HG03095 (cell line): ENCODE measurements around the gene SERTAD2.

Experiments used
- ATAC-seq: cut with Tn5 transposase; IDR thresholded peaks from one replicate; pipeline ENCODE4 v1.9.1; 2021; ENCODE audit warnings: moderate library complexity; ENCODE audit not compliant: unreplicated experiment

Gene SERTAD2

GRCh38 chr2:64630752-64631151 lies 23.0 kb downstream of the SERTAD2 start:
- ATAC-seq, result no peak

GRCh38 chr2:64629875-64630274 lies 23.8 kb downstream of the SERTAD2 start:
- no peak for ATAC-seq

- no peak for ATAC-seq
Observed at GRCh38 chr2:64629329-64629781, 24.4 kb downstream of the SERTAD2 start.

- no peak for ATAC-seq
Observed at GRCh38 chr2:64627860-64628841, 25.6 kb downstream of the SERTAD2 start.

- no peak for ATAC-seq
Observed at GRCh38 chr2:64626963-64627760, 26.6 kb downstream of the SERTAD2 start.

- no peak for ATAC-seq
Observed at GRCh38 chr2:64626146-64626809, 27.4 kb downstream of the SERTAD2 start.

GRCh38 chr2:64625299-64626145 lies 28.2 kb downstream of the SERTAD2 start:
- ATAC-seq, result no peak

- no peak for ATAC-seq
Observed at GRCh38 chr2:64624862-64625261, 28.9 kb downstream of the SERTAD2 start.

GRCh38 chr2:64624108-64624610 lies 29.6 kb downstream of the SERTAD2 start:
- ATAC-seq, result no peak

GRCh38 chr2:64623242-64623850 lies 30.4 kb downstream of the SERTAD2 start:
- ATAC-seq, result no peak

- no peak for ATAC-seq
Observed at GRCh38 chr2:64622443-64623241, 31.1 kb downstream of the SERTAD2 start.

- ATAC-seq, result no peak
Observed at GRCh38 chr2:64620661-64621060, 33.1 kb downstream of the SERTAD2 start.

GRCh38 chr2:64617631-64618151 lies 36.0 kb downstream of the SERTAD2 start:
- ATAC-seq, result no peak

GRCh38 chr2:64615844-64616536 lies 37.7 kb downstream of the SERTAD2 start:
- no peak for ATAC-seq

GRCh38 chr2:64615192-64615763 lies 38.4 kb downstream of the SERTAD2 start:
- no peak for ATAC-seq

- no peak for ATAC-seq
Observed at GRCh38 chr2:64613276-64613675, 40.4 kb downstream of the SERTAD2 start.

GRCh38 chr2:64612575-64613195 lies 41.0 kb downstream of the SERTAD2 start:
- no peak for ATAC-seq
